GM12878 (cell line): ENCODE measurements around the gene DCPS. TPM values are rescaled to one million over a fixed set of nuclear protein-coding genes. Genes with fewer than 3 reads are reported as not detected.

Experiments used
- ATAC-seq: fragments of 200-7000 bp; cut with Tn5 transposase; 3 replicates; pipeline ENCODE4 v1.9.1; 2020; ENCODE audit warnings: mild to moderate bottlenecking, moderate library complexity
- BruUV-seq: library from RNA; stranded (reverse); fragments of 400-500 nt; replicated peaks from 2 replicates; lab custom pipeline; 2021; lab: Mats Ljungman, UMichigan
- CTCF ChIA-PET: fragments of 300-600 bp; sonication (Branson Sonifier 250); formaldehyde crosslinking; extraction: SDS; loops from one replicate; lab custom pipeline; 2021; ENCODE audit warnings: inconsistent platforms; lab: Yijun Ruan, JAX
- POLR2A ChIA-PET: fragments of 350-600 bp; formaldehyde crosslinking; extraction: SDS; loops from one replicate; lab custom pipeline; 2021; ENCODE audit warnings: inconsistent platforms; lab: Charles Lee
- RAD21 ChIA-PET: fragments of 300-600 bp; sonication (Branson Sonifier 250); formaldehyde crosslinking; loops from one replicate; lab custom pipeline; 2023; ENCODE audit warnings: antibody characterized with exemption; ENCODE audit not compliant: unreplicated experiment; lab: Charles Lee
- SMC1A ChIA-PET: fragments of 300-600 bp; sonication (Branson Sonifier 250); formaldehyde crosslinking; loops from one replicate; lab custom pipeline; 2023; ENCODE audit not compliant: unreplicated experiment, uncharacterized antibody; lab: Charles Lee
- DNase-seq: peaks from one replicate; pipeline ENCODE4 v3.0.0-alpha.2; 2011; ENCODE audit warnings: low read depth, low spot score
- FAIRE-seq: peaks from 3 replicates; lab custom pipeline; 2011; peaks lifted over from hg19 to GRCh38; lab: Jason Lieb, UNC
- H2AFZ ChIP-seq: 2 replicates; pipeline ENCODE4 v1.6.0; 2011; ENCODE audit warnings: low read depth, low read length, control low read depth; ENCODE audit not compliant: control insufficient read depth
- H3K27ac ChIP-seq: 2 replicates; pipeline ENCODE4 v1.5.1; 2011; ENCODE audit warnings: control low read depth; ENCODE audit not compliant: control insufficient read depth, insufficient read depth
- H3K27me3 ChIP-seq, 2 experiments: replicated peaks in 1 of 2; 2 replicates each; pipeline versions ENCODE4 v1.6.0 to v1.6.1; 2011; ENCODE audit warnings: low read length in 1 of 2; ENCODE audit not compliant: control insufficient read depth in 2 of 2, insufficient read depth in 2 of 2
- H3K36me3 ChIP-seq, 2 experiments: 2 replicates each; pipeline ENCODE4 v1.5.1; 2011; ENCODE audit warnings: low read length in 1 of 2; ENCODE audit not compliant: control insufficient read depth in 2 of 2, insufficient read depth in 2 of 2
- H3K4me1 ChIP-seq: 2 replicates; pipeline ENCODE4 v1.6.1; 2011; ENCODE audit warnings: mild to moderate bottlenecking, low read length, moderate library complexity, mixed read lengths; ENCODE audit not compliant: control insufficient read depth, insufficient read depth
- H3K4me2 ChIP-seq: 2 replicates; pipeline ENCODE4 v1.6.0; 2011; ENCODE audit warnings: control low read depth; ENCODE audit not compliant: control insufficient read depth, insufficient read depth
- H3K4me3 ChIP-seq: fragments of 200-600 bp; sonication (generic); 2 replicates; pipeline ENCODE4 v1.5.1; 2016
- H3K79me2 ChIP-seq: 2 replicates; pipeline ENCODE4 v1.6.0; 2011; ENCODE audit warnings: low read length; ENCODE audit not compliant: control insufficient read depth, insufficient read depth
- H3K9ac ChIP-seq: 2 replicates; pipeline ENCODE4 v1.8.0; 2011; ENCODE audit warnings: low read length, control low read depth, mixed read lengths; ENCODE audit not compliant: control insufficient read depth, insufficient read depth
- H3K9me3 ChIP-seq: replicated peaks from 3 replicates; pipeline ENCODE4 v1.5.1; 2011; ENCODE audit warnings: mild to moderate bottlenecking, low read length; ENCODE audit not compliant: control insufficient read depth, insufficient read depth
- H4K20me1 ChIP-seq: 2 replicates; pipeline ENCODE4 v1.6.0; 2011; ENCODE audit not compliant: control insufficient read depth, insufficient read depth
- ATF7 ChIP-seq: fragments of 450-650 bp; IDR thresholded peaks from 2 replicates; pipeline ENCODE4 v1.6.1; 2016; ENCODE audit warnings: low read depth, mild to moderate bottlenecking
- BCL11A ChIP-seq: IDR thresholded peaks from 2 replicates; pipeline ENCODE4 v1.6.1; 2011; ENCODE audit warnings: low read depth, low read length
- DPF2 ChIP-seq: fragments of 450-650 bp; IDR thresholded peaks from 2 replicates; pipeline ENCODE4 v1.6.1; 2017; ENCODE audit warnings: mild to moderate bottlenecking
- E2F4 ChIP-seq: IDR thresholded peaks from 2 replicates; pipeline ENCODE4 v1.6.1; 2012; ENCODE audit warnings: low read depth, low read length, improper control_type of control experiment
- ESRRA ChIP-seq: IDR thresholded peaks from 2 replicates; pipeline ENCODE4 v1.6.1; 2012; ENCODE audit warnings: mild to moderate bottlenecking, low read length, improper control_type of control experiment
- FOXK2 ChIP-seq: fragments of 450-650 bp; IDR thresholded peaks from 2 replicates; pipeline ENCODE4 v1.6.1; 2017; ENCODE audit warnings: mild to moderate bottlenecking, moderate library complexity
- MEF2B ChIP-seq: fragments of 450-650 bp; IDR thresholded peaks from 2 replicates; pipeline ENCODE4 v1.6.1; 2018; ENCODE audit warnings: mild to moderate bottlenecking, moderate library complexity; ENCODE audit not compliant: partially characterized antibody, poor library complexity, severe bottlenecking
- MLLT1 ChIP-seq: fragments of 450-650 bp; IDR thresholded peaks from 2 replicates; pipeline ENCODE4 v1.6.1; 2016; ENCODE audit warnings: mild to moderate bottlenecking
- NBN ChIP-seq: fragments of 450-650 bp; IDR thresholded peaks from 2 replicates; pipeline ENCODE4 v1.6.1; 2016
- PBX3 ChIP-seq: IDR thresholded peaks from 2 replicates; pipeline ENCODE4 v1.6.1; 2011; ENCODE audit warnings: mild to moderate bottlenecking, low read depth, low read length, moderate library complexity; ENCODE audit not compliant: insufficient replicate concordance
- PKNOX1 ChIP-seq: fragments of 450-650 bp; IDR thresholded peaks from 2 replicates; pipeline ENCODE4 v1.6.1; 2016; ENCODE audit warnings: mild to moderate bottlenecking
- POU2F2 ChIP-seq: IDR thresholded peaks from 3 replicates; pipeline ENCODE4 v1.6.1; 2011; ENCODE audit warnings: low read depth, mild to moderate bottlenecking, low read length, borderline replicate concordance
- RAD51 ChIP-seq: fragments of 450-650 bp; IDR thresholded peaks from 2 replicates; pipeline ENCODE4 v1.6.1; 2016; ENCODE audit warnings: moderate library complexity, mild to moderate bottlenecking, inconsistent platforms
- RUNX3 ChIP-seq: IDR thresholded peaks from 2 replicates; pipeline ENCODE4 v1.6.1; 2012; ENCODE audit warnings: low read length, inconsistent platforms
- SMARCA5 ChIP-seq: fragments of 450-650 bp; IDR thresholded peaks from 2 replicates; pipeline ENCODE4 v1.6.1; 2017; ENCODE audit warnings: mild to moderate bottlenecking
- TBL1XR1 ChIP-seq: IDR thresholded peaks from 2 replicates; pipeline ENCODE4 v1.6.1; 2012; ENCODE audit warnings: low read depth, low read length, improper control_type of control experiment
- TCF12 ChIP-seq: IDR thresholded peaks from 2 replicates; pipeline ENCODE4 v1.6.1; 2011; ENCODE audit warnings: low read depth, mild to moderate bottlenecking, low read length
- TCF3 ChIP-seq: IDR thresholded peaks from 2 replicates; pipeline ENCODE4 v1.6.1; 2012; ENCODE audit warnings: low read depth, mild to moderate bottlenecking, low read length, borderline replicate concordance; ENCODE audit not compliant: insufficient read depth
- YY1 ChIP-seq: IDR thresholded peaks from 2 replicates; pipeline ENCODE4 v1.6.1; 2011; ENCODE audit warnings: low read depth, mild to moderate bottlenecking, low read length
- WGBS: methylation state at CpG from one replicate; pipeline ENCODE4 v1.1.6; 2016; ENCODE audit warnings: low lambda C conversion rate; ENCODE audit not compliant: insufficient replicate concordance, insufficient coverage; ENCODE audit errors: missing lambda C conversion rate; 5-methylcytosine and 5-hydroxymethylcytosine counted together
- in situ Hi-C: fragments of 300-500 bp; cut with MboI; formaldehyde crosslinking; loops from 9 replicates; pipeline ENCODE4 v1.14.3; 2018; ENCODE audit warnings: mixed read lengths
- intact Hi-C: fragments of 100-400 bp; cut with micrococcal nuclease; formaldehyde crosslinking; loops from one replicate; pipeline ENCODE4 v1.14.2; 2022; ENCODE audit not compliant: unreplicated experiment
- polyA plus RNA-seq, 11 experiments: library from polyadenylated mRNA; depleted of rRNA in 4 of 11; unstranded in 6 of 11; stranded (reverse) in 5 of 11; fragments of >200 nt; fragmentation: Nextera tagmentation in 4 of 11; fragmentation: Illumina TruSeq in 1 of 11; extraction: Ambion mirVana in 4 of 11; extraction: Trizol in 1 of 11; gene quantifications; 1 replicate in 1 of 11; 2 replicates in 10 of 11; pipeline versions ENCODE4 v1.2.1 to v1.2.3, GENCODE V29; 2011 to 2016; ENCODE audit warnings: inconsistent platforms in 2 of 11, missing spikeins in 2 of 11, low read depth in 1 of 11
- total RNA-seq, 4 experiments: library from RNA; depleted of rRNA in 3 of 4; stranded (reverse); fragments of >200 nt in 3 of 4; fragmentation: Illumina TruSeq in 1 of 4; extraction: Trizol in 1 of 4; gene quantifications; 2 replicates each; pipeline versions ENCODE4 v1.2.1 to v1.2.3, GENCODE V29; 2013 to 2021

DCPS gene
- total and polyA plus RNA-seq, 10 of the 15 experiments (the other 5 are each of a cell fraction or from before 2014, with no cell fraction given) = 23.5 to 101 (median 67.4) TPM

GRCh38 chr11:126305699-126306098, 1.8 kb downstream of the DCPS start:
- H3K4me1 ChIP-seq = peaks cover 15% of the 10 kb centered on the region
- intact Hi-C loops (loop anchor here (2.0 kb wide), 1 partner anchor 37 kb away; the partner anchor contains the start of genes FOXRED1 and SRPRA), in situ Hi-C loops (no loop called here)
- peak; percentile 63 for DNase-seq
- no peaks in the 10 kb centered on the region for H3K27me3 ChIP-seq
- CTCF ChIA-PET = interaction anchor here (0.6 to 10.0 kb wide), 2 partner anchors 113 to 177 kb away, joined by 3 to 232 read pairs; no protein-coding TSS in a partner anchor
- RAD21 ChIA-PET = interaction anchor here (1.1 to 2.7 kb wide), 3 partner anchors 12 to 175 kb away, joined by 4 to 7 read pairs (median 7); no protein-coding TSS in a partner anchor
- H3K4me3 ChIP-seq = peak overlapping the region; percentile 53; the same call in 1 of the 2 replicates
- H3K9me3 ChIP-seq = no peaks in the 10 kb centered on the region
- H3K36me3 ChIP-seq = peaks cover 0 to 9% of the 10 kb centered on the region in 2 experiments; a peak in 1 of 4 replicates
- peak overlapping the region; percentile 60 for H3K4me2 ChIP-seq
- no TSS peak for BruUV-seq
- peak; percentile 63 for ATAC-seq
- H3K9ac ChIP-seq = no peak overlapping the region
- peak; percentile 86 for FAIRE-seq
- H3K79me2 ChIP-seq = peaks cover 25% of the 10 kb centered on the region
- POLR2A ChIA-PET = interaction anchor here (0.9 to 1.2 kb wide), 4 partner anchors 10 to 180 kb away, joined by 3 to 6 read pairs (median 4); partner anchors contain the start of genes FOXRED1 and SRPRA
- SMC1A ChIA-PET = interaction anchor here (0.9 to 3.5 kb wide), 7 partner anchors 11 to 178 kb away, joined by 3 to 14 read pairs (median 4); partner anchors contain the start of genes FOXRED1 and SRPRA
- 42% methylated on average over 4 of the region's 4 CpGs for WGBS
- H3K27ac ChIP-seq = peak overlapping the region; percentile 2
- no peaks in the 10 kb centered on the region for H4K20me1 ChIP-seq
- no peak overlapping the region for H2AFZ ChIP-seq
- TF ChIP-seq ESRRA (peak; percentile 93), E2F4 (no peak), TCF3 (peak; percentile 56; the same call in 1 of the 2 replicates), RUNX3 (no peak), NBN (peak; percentile 65; the same call in 1 of the 2 replicates), RAD51 (peak; percentile 89), MEF2B (peak; percentile 54), TCF12 (peak; percentile 72; the same call in 1 of the 2 replicates), SMARCA5 (0 out of 2 replicates have a peak, but pooled peaks have one; percentile 9), FOXK2 (no peak), ATF7 (0 out of 2 replicates have a peak, but pooled peaks have one; percentile 26), MLLT1 (0 out of 2 replicates have a peak, but pooled peaks have one; percentile 38), POU2F2 (no peak), PBX3 (peak; percentile 78), DPF2 (0 out of 2 replicates have a peak, but pooled peaks have one; percentile 38), PKNOX1 (peak; percentile 95), YY1 (peak; percentile 79), BCL11A (no peak), TBL1XR1 (no peak)
